Ureter (tissue), 1 donor: ENCODE data around the gene C11orf87. TPM values are rescaled to one million over a fixed set of nuclear protein-coding genes. Genes with fewer than 3 reads are reported as not detected.

Source experiments
- DNase-seq: peaks from one replicate; pipeline ENCODE4 v3.0.0-alpha.2; 2020; ENCODE audit warnings: low spot score
- total RNA-seq: library from RNA; stranded (reverse); gene quantifications from one replicate; pipeline ENCODE4 v1.2.4, GENCODE V29; 2023
- donor health status: DM: yes; HTN: yes; CAD: no.

Gene C11orf87
- total RNA-seq, result 5.9 TPM

GRCh38 chr11:109421981-109422869, at the start of gene C11orf87:
TSS of gene C11orf87 (plus strand) at chr11:109422190. CDS start at chr11:109423634, 1,444 bp downstream.
- DNase-seq, result no peak

- DNase-seq, result no peak
Observed at GRCh38 chr11:109374032-109374431, 48.0 kb upstream of the C11orf87 start.

- DNase-seq, result no peak
Observed at GRCh38 chr11:109374441-109374840, 47.5 kb upstream of the C11orf87 start.

- DNase-seq, result no peak
Observed at GRCh38 chr11:109377039-109377742, 44.8 kb upstream of the C11orf87 start.

GRCh38 chr11:109378034-109378433, 44.0 kb upstream of the C11orf87 start:
- DNase-seq, result no peak

- no peak for DNase-seq
Observed at GRCh38 chr11:109383306-109383705, 38.7 kb upstream of the C11orf87 start.

GRCh38 chr11:109384873-109385272, 37.1 kb upstream of the C11orf87 start:
- DNase-seq, result no peak

GRCh38 chr11:109388982-109389381, 33.0 kb upstream of the C11orf87 start:
- DNase-seq, result no peak

GRCh38 chr11:109390752-109391151, 31.2 kb upstream of the C11orf87 start:
- no peak for DNase-seq

GRCh38 chr11:109401545-109401944, 20.4 kb upstream of the C11orf87 start:
- DNase-seq, result no peak

- DNase-seq, result no peak
Observed at GRCh38 chr11:109405671-109406070, 16.3 kb upstream of the C11orf87 start.

GRCh38 chr11:109416601-109417000, 5.4 kb upstream of the C11orf87 start:
- DNase-seq, result no peak

GRCh38 chr11:109422870-109423465, 978 bp downstream of the C11orf87 start:
- no peak for DNase-seq

GRCh38 chr11:109423466-109424190, 1.6 kb downstream of the C11orf87 start:
- DNase-seq, result no peak

GRCh38 chr11:109424901-109425300, 2.9 kb downstream of the C11orf87 start:
- DNase-seq, result no peak

- DNase-seq, result no peak
Observed at GRCh38 chr11:109425554-109425953, 3.6 kb downstream of the C11orf87 start.

GRCh38 chr11:109426442-109427240, 4.7 kb downstream of the C11orf87 start:
- no peak for DNase-seq

GRCh38 chr11:109432105-109432504, 10.1 kb downstream of the C11orf87 start:
- DNase-seq, result no peak

- no peak for DNase-seq
Observed at GRCh38 chr11:109433753-109434256, 11.8 kb downstream of the C11orf87 start.

- no peak for DNase-seq
Observed at GRCh38 chr11:109435121-109435742, 13.2 kb downstream of the C11orf87 start.
